Measurements from ENCODE around the gene ZMYM2.

- TF ChIP-seq, protein P1, sequence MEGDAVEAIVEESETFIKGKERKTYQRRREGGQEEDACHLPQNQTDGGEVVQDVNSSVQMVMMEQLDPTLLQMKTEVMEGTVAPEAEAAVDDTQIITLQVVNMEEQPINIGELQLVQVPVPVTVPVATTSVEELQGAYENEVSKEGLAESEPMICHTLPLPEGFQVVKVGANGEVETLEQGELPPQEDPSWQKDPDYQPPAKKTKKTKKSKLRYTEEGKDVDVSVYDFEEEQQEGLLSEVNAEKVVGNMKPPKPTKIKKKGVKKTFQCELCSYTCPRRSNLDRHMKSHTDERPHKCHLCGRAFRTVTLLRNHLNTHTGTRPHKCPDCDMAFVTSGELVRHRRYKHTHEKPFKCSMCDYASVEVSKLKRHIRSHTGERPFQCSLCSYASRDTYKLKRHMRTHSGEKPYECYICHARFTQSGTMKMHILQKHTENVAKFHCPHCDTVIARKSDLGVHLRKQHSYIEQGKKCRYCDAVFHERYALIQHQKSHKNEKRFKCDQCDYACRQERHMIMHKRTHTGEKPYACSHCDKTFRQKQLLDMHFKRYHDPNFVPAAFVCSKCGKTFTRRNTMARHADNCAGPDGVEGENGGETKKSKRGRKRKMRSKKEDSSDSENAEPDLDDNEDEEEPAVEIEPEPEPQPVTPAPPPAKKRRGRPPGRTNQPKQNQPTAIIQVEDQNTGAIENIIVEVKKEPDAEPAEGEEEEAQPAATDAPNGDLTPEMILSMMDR (IDR thresholded peaks at IDR 0.05; ENCODE audit: low read length): no peak
- no peak for TF ChIP-seq EZH2 (optimal IDR thresholded peaks at IDR 0.05; ENCODE audit: low read depth, low read length)
These were observed 94.5 kb downstream of the ZMYM2 start for GRCh38 chr13:20053016-20053415.
